OCI-LY3 (cell line): ENCODE measurements around the gene SPATA46.

Source experiments
- H2AFZ ChIP-seq: fragments of 200-600, 300-600 bp; shearing (Covaris generic); 2 replicates; pipeline ENCODE4 v1.6.0; 2014; ENCODE audit warnings: antibody characterized with exemption, low read depth, low read length
- H3K27ac ChIP-seq: fragments of 200-600, 300-600 bp; sonication (generic); 2 replicates; pipeline ENCODE4 v1.5.1; 2014; ENCODE audit warnings: mild to moderate bottlenecking, low read length, moderate library complexity, mixed read lengths
- H3K27me3 ChIP-seq: fragments of 200-600, 300-600 bp; sonication (generic); 2 replicates; pipeline ENCODE4 v1.6.1; 2014; ENCODE audit warnings: low read depth, low read length, mixed read lengths
- H3K36me3 ChIP-seq: fragments of 200-600, 300-600 bp; sonication (generic); replicated peaks from 2 replicates; pipeline ENCODE3; 2014; ENCODE audit warnings: low read depth, low read length, mixed read lengths
- H3K4me1 ChIP-seq: fragments of 300-600, 200-600 bp; sonication (generic); 2 replicates; pipeline ENCODE4 v1.6.1; 2014; ENCODE audit warnings: low read length, mixed read lengths
- H3K4me2 ChIP-seq: fragments of 200-600, 300-600 bp; sonication (generic); 2 replicates; pipeline ENCODE4 v1.6.1; 2014; ENCODE audit warnings: low read length, mixed read lengths
- H3K4me3 ChIP-seq: fragments of 300-600, 200-600 bp; sonication (generic); 2 replicates; pipeline ENCODE4 v1.5.1; 2014; ENCODE audit warnings: antibody characterized with exemption, mild to moderate bottlenecking, low read length, moderate library complexity
- H3K79me2 ChIP-seq: fragments of 300-600, 200-600 bp; shearing (Covaris generic); 2 replicates; pipeline ENCODE4 v1.6.1; 2014; ENCODE audit warnings: mild to moderate bottlenecking, low read length, mixed read lengths
- H3K9ac ChIP-seq: fragments of 300-600, 200-600 bp; shearing (Covaris generic); 2 replicates; pipeline ENCODE4 v1.6.0; 2014; ENCODE audit warnings: mild to moderate bottlenecking, low read length, moderate library complexity
- H3K9me3 ChIP-seq: fragments of 200-600, 300-600 bp; shearing (Covaris generic); 2 replicates; pipeline ENCODE4 v1.6.1; 2014; ENCODE audit warnings: low read length, mixed read lengths; ENCODE audit not compliant: insufficient read depth
- H4K20me1 ChIP-seq: fragments of 200-600, 300-600 bp; sonication (generic); 2 replicates; pipeline ENCODE4 v1.6.1; 2016; ENCODE audit warnings: low read length, mixed read lengths; ENCODE audit not compliant: insufficient read depth
- CTCF ChIP-seq: fragments of 200-600, 300-600 bp; sonication (generic); IDR thresholded peaks from 2 replicates; pipeline ENCODE4 v1.5.1; 2014; ENCODE audit warnings: antibody characterized with exemption, low read length, low read depth
- EZH2phosphoT487 ChIP-seq: fragments of 200-600 bp; shearing (Covaris generic); IDR thresholded peaks from 2 replicates; pipeline ENCODE4 v1.6.1; 2018; ENCODE audit warnings: antibody characterized with exemption, mixed run types, low read depth

The SPATA46 gene

GRCh38 chr1:162370721-162371120 is 5.9 kb downstream of the SPATA46 start:
- TF ChIP-seq EZH2phosphoT487 (no peak), CTCF (no peak)
- no peaks in the 10 kb centered on the region for H3K9me3 ChIP-seq
- H3K9ac ChIP-seq: no peak overlapping the region
- no peak overlapping the region for H3K4me3 ChIP-seq
- no peak overlapping the region for H2AFZ ChIP-seq
- 0 out of 2 replicates have a peak, but pooled peaks cover 2% of the 10 kb centered on the region for H4K20me1 ChIP-seq
- H3K27ac ChIP-seq: no peak overlapping the region
- H3K4me2 ChIP-seq: no peak overlapping the region
- peaks cover 63% of the 10 kb centered on the region for H3K27me3 ChIP-seq
- H3K4me1 ChIP-seq: no peaks in the 10 kb centered on the region
- H3K36me3 ChIP-seq: no peaks in the 10 kb centered on the region
- no peaks in the 10 kb centered on the region for H3K79me2 ChIP-seq

GRCh38 chr1:162370161-162370560 is 6.5 kb downstream of the SPATA46 start:
- no peak overlapping the region for H2AFZ ChIP-seq

GRCh38 chr1:162369571-162369970 is 7.1 kb downstream of the SPATA46 start:
- Histone ChIP-seq H3K4me3 (no peak overlapping the region), H3K4me2 (no peak overlapping the region), H3K9me3 (no peaks in the 10 kb centered on the region), H3K27ac (no peak overlapping the region), H3K79me2 (no peaks in the 10 kb centered on the region), H4K20me1 (peaks cover 10% of the 10 kb centered on the region; the same call in 1 of the 2 replicates), H3K36me3 (no peaks in the 10 kb centered on the region), H2AFZ (no peak overlapping the region), H3K27me3 (peaks cover 73% of the 10 kb centered on the region), H3K9ac (no peak overlapping the region), H3K4me1 (no peaks in the 10 kb centered on the region)
- TF ChIP-seq EZH2phosphoT487 (no peak), CTCF (no peak)

More at GRCh38 chr1:162370161-162370560, 6.5 kb downstream of the SPATA46 start:
- peaks cover 6% of the 10 kb centered on the region; the same call in 1 of the 2 replicates for H4K20me1 ChIP-seq
- no peak overlapping the region for H3K4me3 ChIP-seq
- H3K4me2 ChIP-seq: no peak overlapping the region
- H3K9me3 ChIP-seq: no peaks in the 10 kb centered on the region
- H3K36me3 ChIP-seq: no peaks in the 10 kb centered on the region
- H3K27me3 ChIP-seq: peaks cover 67% of the 10 kb centered on the region
- TF ChIP-seq EZH2phosphoT487: no peak
- TF ChIP-seq CTCF: no peak
- H3K79me2 ChIP-seq: no peaks in the 10 kb centered on the region
- no peak overlapping the region for H3K9ac ChIP-seq
- H3K4me1 ChIP-seq: no peaks in the 10 kb centered on the region
- no peak overlapping the region for H3K27ac ChIP-seq

GRCh38 chr1:162368451-162368850 is 8.2 kb downstream of the SPATA46 start:
- H3K79me2 ChIP-seq: no peaks in the 10 kb centered on the region
- H3K4me2 ChIP-seq: no peak overlapping the region
- H3K27me3 ChIP-seq: peaks cover 82% of the 10 kb centered on the region
- H3K9ac ChIP-seq: no peak overlapping the region
- no peaks in the 10 kb centered on the region for H3K36me3 ChIP-seq
- H3K4me1 ChIP-seq: no peaks in the 10 kb centered on the region
- H2AFZ ChIP-seq: no peak overlapping the region
- no peaks in the 10 kb centered on the region for H3K9me3 ChIP-seq
- no peak overlapping the region for H3K27ac ChIP-seq
- peaks cover 13% of the 10 kb centered on the region; the same call in 1 of the 2 replicates for H4K20me1 ChIP-seq
- TF ChIP-seq EZH2phosphoT487: no peak
- H3K4me3 ChIP-seq: no peak overlapping the region

- TF ChIP-seq EZH2phosphoT487 (no peak), CTCF (no peak)
- Histone ChIP-seq H3K79me2 (no peaks in the 10 kb centered on the region), H2AFZ (no peak overlapping the region), H3K4me1 (no peaks in the 10 kb centered on the region), H3K36me3 (no peaks in the 10 kb centered on the region), H3K4me3 (no peak overlapping the region), H3K27ac (no peak overlapping the region), H3K9me3 (no peaks in the 10 kb centered on the region), H3K4me2 (no peak overlapping the region), H3K27me3 (peaks cover 85% of the 10 kb centered on the region), H4K20me1 (peaks cover 16% of the 10 kb centered on the region; the same call in 1 of the 2 replicates), H3K9ac (no peak overlapping the region)
Measured at GRCh38 chr1:162367772-162368171, 8.9 kb downstream of the SPATA46 start.
